OCI-LY3 (cell line): ENCODE measurements around the gene DNAI1.

Source experiments
- CTCF ChIP-seq: fragments of 200-600, 300-600 bp; sonication (generic); IDR thresholded peaks from 2 replicates; pipeline ENCODE4 v1.5.1; 2014; ENCODE audit warnings: antibody characterized with exemption, low read length, low read depth
- EZH2phosphoT487 ChIP-seq: fragments of 200-600 bp; shearing (Covaris generic); IDR thresholded peaks from 2 replicates; pipeline ENCODE4 v1.6.1; 2018; ENCODE audit warnings: antibody characterized with exemption, mixed run types, low read depth

- TF ChIP-seq CTCF, result no peak
- TF ChIP-seq EZH2phosphoT487, result no peak
Observed at GRCh38 chr9:34514401-34514800, 55.8 kb downstream of the DNAI1 start.
